IMR-90 (cell line): ENCODE results near the gene TTLL8. TPM values are rescaled to one million over a fixed set of nuclear protein-coding genes. Genes with fewer than 3 reads are reported as not detected.

Source experiments
- ATAC-seq: fragments of 200-7000 bp; cut with Tn5 transposase; 2 replicates; pipeline ENCODE4 v1.9.1; 2020; ENCODE audit warnings: low read depth, mild to moderate bottlenecking, moderate library complexity
- BruUV-seq: library from RNA; stranded (reverse); fragments of 400-500 nt; replicated peaks from 2 replicates; lab custom pipeline; 2021; lab: Mats Ljungman, UMichigan
- CTCF ChIA-PET: fragments of 300-600 bp; formaldehyde crosslinking; extraction: SDS; loops from one replicate; lab custom pipeline; 2021; ENCODE audit warnings: antibody characterized with exemption; lab: Yijun Ruan, JAX
- POLR2A ChIA-PET: fragments of 300-600 bp; sonication (Branson Sonifier 250); formaldehyde crosslinking; loops from one replicate; lab custom pipeline; 2022; ENCODE audit warnings: antibody characterized with exemption; ENCODE audit not compliant: unreplicated experiment; lab: Charles Lee
- DNase-seq: peaks from one replicate; pipeline ENCODE4 v3.0.0; 2013
- H2AFZ ChIP-seq: replicated peaks from 2 replicates; pipeline ENCODE3; 2013; ENCODE audit warnings: low read length, mild to moderate bottlenecking; ENCODE audit not compliant: poor library complexity
- H2AK5ac ChIP-seq: 2 replicates; pipeline ENCODE4 v1.6.1; 2013; ENCODE audit warnings: low read depth, low read length, inconsistent platforms
- H2AK9ac ChIP-seq: replicated peaks from 2 replicates; pipeline ENCODE3; 2013; ENCODE audit warnings: mild to moderate bottlenecking, low read depth, low read length, moderate library complexity; ENCODE audit not compliant: poor library complexity
- H2BK120ac ChIP-seq: 2 replicates; pipeline ENCODE4 v1.6.1; 2013; ENCODE audit warnings: low read depth, low read length, inconsistent platforms
- H2BK15ac ChIP-seq: 3 replicates; pipeline ENCODE4 v1.6.1; 2013; ENCODE audit warnings: low read depth, low read length, inconsistent platforms
- H2BK20ac ChIP-seq: 2 replicates; pipeline ENCODE4 v1.6.1; 2013; ENCODE audit warnings: low read depth, mild to moderate bottlenecking, inconsistent platforms, low read length, moderate library complexity
- H2BK5ac ChIP-seq: 2 replicates; pipeline ENCODE4 v1.6.1; 2013; ENCODE audit warnings: mild to moderate bottlenecking, low read depth, low read length, inconsistent platforms; ENCODE audit not compliant: poor library complexity, severe bottlenecking
- H3K14ac ChIP-seq: replicated peaks from 2 replicates; pipeline ENCODE4 v1.6.1; 2013; ENCODE audit warnings: low read depth, low read length, inconsistent platforms
- H3K18ac ChIP-seq: 2 replicates; pipeline ENCODE4 v1.6.1; 2013; ENCODE audit warnings: low read depth, low read length, control low read depth
- H3K23ac ChIP-seq: 2 replicates; pipeline ENCODE4 v1.6.1; 2013; ENCODE audit warnings: low read depth, low read length, inconsistent platforms
- H3K27ac ChIP-seq: 2 replicates; pipeline ENCODE4 v1.5.1; 2013; ENCODE audit warnings: mild to moderate bottlenecking, control low read depth, low read length; ENCODE audit not compliant: insufficient read depth
- H3K27me3 ChIP-seq: 2 replicates; pipeline ENCODE4 v1.6.1; 2013; ENCODE audit warnings: low read length; ENCODE audit not compliant: control insufficient read depth, insufficient read depth
- H3K36me3 ChIP-seq: 2 replicates; pipeline ENCODE4 v1.6.1; 2013; ENCODE audit warnings: low read length, mixed read lengths; ENCODE audit not compliant: control insufficient read depth, insufficient read depth
- H3K4ac ChIP-seq: 2 replicates; pipeline ENCODE4 v1.6.1; 2013; ENCODE audit warnings: low read depth, low read length, inconsistent platforms
- H3K4me1 ChIP-seq: 2 replicates; pipeline ENCODE4 v1.6.1; 2013; ENCODE audit warnings: low read length, mixed read lengths; ENCODE audit not compliant: control insufficient read depth, insufficient read depth
- H3K4me2 ChIP-seq: 2 replicates; pipeline ENCODE4 v1.6.1; 2013; ENCODE audit warnings: low read depth, mild to moderate bottlenecking, control low read depth, low read length, moderate library complexity
- H3K4me3 ChIP-seq: 2 replicates; pipeline ENCODE4 v1.5.1; 2013; ENCODE audit warnings: low read depth, mild to moderate bottlenecking, control low read depth, low read length, moderate library complexity; ENCODE audit not compliant: insufficient read depth
- H3K56ac ChIP-seq: 2 replicates; pipeline ENCODE4 v1.6.1; 2013; ENCODE audit warnings: low read length, inconsistent platforms; ENCODE audit not compliant: insufficient read depth; ENCODE audit errors: extremely low read depth
- H3K79me1 ChIP-seq, 2 experiments: 2 replicates each; pipeline ENCODE4 v1.6.1; 2013; ENCODE audit warnings: low read length in 2 of 2, inconsistent platforms in 1 of 2, low read depth in 1 of 2
- H3K9ac ChIP-seq: 2 replicates; pipeline ENCODE4 v1.6.1; 2013; ENCODE audit warnings: low read depth, low read length, control low read depth
- H3K9me1 ChIP-seq: 2 replicates; pipeline ENCODE4 v1.6.1; 2013; ENCODE audit warnings: low read length, inconsistent platforms; ENCODE audit not compliant: insufficient read depth
- H3K9me3 ChIP-seq: 2 replicates; pipeline ENCODE4 v1.6.1; 2013; ENCODE audit warnings: low read length; ENCODE audit not compliant: control insufficient read depth, insufficient read depth
- H4K20me1 ChIP-seq: 2 replicates; pipeline ENCODE4 v1.6.1; 2013; ENCODE audit warnings: low read length, inconsistent platforms; ENCODE audit not compliant: insufficient read depth
- H4K5ac ChIP-seq: 2 replicates; pipeline ENCODE4 v1.6.1; 2013; ENCODE audit warnings: mild to moderate bottlenecking, low read depth, low read length, control low read depth
- H4K8ac ChIP-seq, 2 experiments: 2 replicates each; pipeline ENCODE4 v1.6.1; 2013; ENCODE audit warnings: low read depth in 2 of 2, low read length in 2 of 2, control low read depth in 1 of 2, inconsistent platforms in 1 of 2
- H4K91ac ChIP-seq: 2 replicates; pipeline ENCODE4 v1.6.1; 2013; ENCODE audit warnings: low read depth, low read length, inconsistent platforms; ENCODE audit not compliant: insufficient read depth
- MAFK ChIP-seq: IDR thresholded peaks from 2 replicates; pipeline ENCODE4 v1.6.1; 2012; ENCODE audit warnings: low read depth, low read length, improper control_type of control experiment
- MAZ ChIP-seq: IDR thresholded peaks from 2 replicates; pipeline ENCODE4 v1.6.1; 2012; ENCODE audit warnings: low read depth, mild to moderate bottlenecking, low read length, improper control_type of control experiment, moderate library complexity, borderline replicate concordance
- NFE2L2 ChIP-seq: fragments of 150-350 bp; IDR thresholded peaks from 2 replicates; pipeline ENCODE4 v1.6.1; 2016; ENCODE audit warnings: low read depth, mild to moderate bottlenecking, low read length
- RCOR1 ChIP-seq: IDR thresholded peaks from 2 replicates; pipeline ENCODE4 v1.6.1; 2012; ENCODE audit warnings: mild to moderate bottlenecking, low read length, improper control_type of control experiment; ENCODE audit not compliant: insufficient replicate concordance
- USF2 ChIP-seq: fragments of 150-350 bp; IDR thresholded peaks from 2 replicates; pipeline ENCODE4 v1.6.1; 2017; ENCODE audit warnings: mild to moderate bottlenecking, antibody characterized with exemption, low read length, low read depth
- WGBS, 2 experiments: methylation state at CpG; one replicate each; pipeline versions ENCODE4 v1.1.5 to v1.1.7; 2013; ENCODE audit warnings: missing lambda C conversion rate in 2 of 2; ENCODE audit not compliant: insufficient read length in 1 of 2; ENCODE audit errors: extremely low coverage in 2 of 2; 5-methylcytosine and 5-hydroxymethylcytosine counted together
- dilution Hi-C: fragments of 300-500 bp; cut with HindIII; formaldehyde crosslinking; loops from one replicate; pipeline ENCODE4 v1.14.3; 2018; ENCODE audit warnings: low sequenced_read_pairs; ENCODE audit not compliant: unreplicated experiment
- in situ Hi-C: fragments of 300-500 bp; cut with MboI; formaldehyde crosslinking; loops from 3 replicates; pipeline ENCODE4 v1.14.3; 2019; ENCODE audit warnings: low sequenced_read_pairs, inconsistent platforms, mixed read lengths
- intact Hi-C: fragments of 100-400 bp; cut with micrococcal nuclease; formaldehyde crosslinking; loops from 2 replicates; pipeline ENCODE4 v1.10.0; 2022
- polyA plus RNA-seq, 3 experiments: library from polyadenylated mRNA; depleted of rRNA; stranded (reverse); fragments of >200 nt; gene quantifications; 2 replicates each; pipeline ENCODE4 v1.2.3, GENCODE V29; 2012; ENCODE audit warnings: low replicate concordance in 1 of 3
- total RNA-seq: library from RNA; depleted of rRNA; stranded (reverse); fragments of >200 nt; gene quantifications from 2 replicates; pipeline ENCODE4 v1.2.3, GENCODE V29; 2012
- TF ChIP-seq, protein P1 (sequence below): conservative IDR thresholded peaks from 2 replicates; pipeline ENCODE4 v1.5.1; 2012; ENCODE audit warnings: mild to moderate bottlenecking, low read depth, low read length, improper control_type of control experiment
- TF ChIP-seq, protein P2 (sequence below): fragments of 150-350 bp; IDR thresholded peaks from 2 replicates; pipeline ENCODE4 v1.6.1; 2016; ENCODE audit warnings: low read depth, mild to moderate bottlenecking, low read length, moderate library complexity, borderline replicate concordance

Gene TTLL8
- total and polyA plus RNA-seq, 2 of the 4 experiments (the other 2 are of a cell fraction) = not detected

- H4K91ac ChIP-seq = no peak overlapping the region
- POLR2A ChIA-PET = no interaction called here
- H3K27me3 ChIP-seq = no peaks in the 10 kb centered on the region
Measured at GRCh38 chr22:49991907-49992533, 66.1 kb downstream of the TTLL8 start.

More at GRCh38 chr22:49991907-49992533, 66.1 kb downstream of the TTLL8 start:
- no peak overlapping the region for H3K4ac ChIP-seq
- no peak overlapping the region for H2AK5ac ChIP-seq
- no TSS peak for BruUV-seq
- TF ChIP-seq USF2 (no peak), RCOR1 (no peak), MAZ (no peak), MAFK (no peak), NFE2L2 (no peak)
- TF ChIP-seq, protein P1, sequence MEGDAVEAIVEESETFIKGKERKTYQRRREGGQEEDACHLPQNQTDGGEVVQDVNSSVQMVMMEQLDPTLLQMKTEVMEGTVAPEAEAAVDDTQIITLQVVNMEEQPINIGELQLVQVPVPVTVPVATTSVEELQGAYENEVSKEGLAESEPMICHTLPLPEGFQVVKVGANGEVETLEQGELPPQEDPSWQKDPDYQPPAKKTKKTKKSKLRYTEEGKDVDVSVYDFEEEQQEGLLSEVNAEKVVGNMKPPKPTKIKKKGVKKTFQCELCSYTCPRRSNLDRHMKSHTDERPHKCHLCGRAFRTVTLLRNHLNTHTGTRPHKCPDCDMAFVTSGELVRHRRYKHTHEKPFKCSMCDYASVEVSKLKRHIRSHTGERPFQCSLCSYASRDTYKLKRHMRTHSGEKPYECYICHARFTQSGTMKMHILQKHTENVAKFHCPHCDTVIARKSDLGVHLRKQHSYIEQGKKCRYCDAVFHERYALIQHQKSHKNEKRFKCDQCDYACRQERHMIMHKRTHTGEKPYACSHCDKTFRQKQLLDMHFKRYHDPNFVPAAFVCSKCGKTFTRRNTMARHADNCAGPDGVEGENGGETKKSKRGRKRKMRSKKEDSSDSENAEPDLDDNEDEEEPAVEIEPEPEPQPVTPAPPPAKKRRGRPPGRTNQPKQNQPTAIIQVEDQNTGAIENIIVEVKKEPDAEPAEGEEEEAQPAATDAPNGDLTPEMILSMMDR = no peak
- TF ChIP-seq, protein P2, sequence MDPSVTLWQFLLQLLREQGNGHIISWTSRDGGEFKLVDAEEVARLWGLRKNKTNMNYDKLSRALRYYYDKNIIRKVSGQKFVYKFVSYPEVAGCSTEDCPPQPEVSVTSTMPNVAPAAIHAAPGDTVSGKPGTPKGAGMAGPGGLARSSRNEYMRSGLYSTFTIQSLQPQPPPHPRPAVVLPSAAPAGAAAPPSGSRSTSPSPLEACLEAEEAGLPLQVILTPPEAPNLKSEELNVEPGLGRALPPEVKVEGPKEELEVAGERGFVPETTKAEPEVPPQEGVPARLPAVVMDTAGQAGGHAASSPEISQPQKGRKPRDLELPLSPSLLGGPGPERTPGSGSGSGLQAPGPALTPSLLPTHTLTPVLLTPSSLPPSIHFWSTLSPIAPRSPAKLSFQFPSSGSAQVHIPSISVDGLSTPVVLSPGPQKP = no peak
- no peaks in the 10 kb centered on the region for H3K4me1 ChIP-seq
- H3K18ac ChIP-seq = no peak overlapping the region
- no peak overlapping the region for H2BK120ac ChIP-seq
- H2AFZ ChIP-seq = no peak overlapping the region
- H2BK20ac ChIP-seq = no peak overlapping the region
- CTCF ChIA-PET = interaction anchor here (1.3 kb wide), 1 partner anchor 13 kb away, joined by 4 read pairs; no protein-coding TSS in a partner anchor
- H3K27ac ChIP-seq = no peak overlapping the region
- WGBS, 2 experiments = 89% methylated on average over 3 of the region's 7 CpGs; no CpG with 5 or more reads in 1 of the 2 experiments
- dilution Hi-C loops = no loop called here
- no peak overlapping the region for H2BK15ac ChIP-seq
- H2BK5ac ChIP-seq = no peak overlapping the region
- H3K9me3 ChIP-seq = peaks cover 14% of the 10 kb centered on the region
- H3K14ac ChIP-seq = no peak overlapping the region
- no peak overlapping the region for H4K8ac ChIP-seq
- intact Hi-C loops = no loop called here
- no peak overlapping the region for H3K4me2 ChIP-seq
- no peak overlapping the region for H4K5ac ChIP-seq
- H3K79me1 ChIP-seq = no peaks in the 10 kb centered on the region
- in situ Hi-C loops = no loop called here
- DNase-seq = no peak
- H3K23ac ChIP-seq = no peak overlapping the region
- H3K9me1 ChIP-seq = no peaks in the 10 kb centered on the region
- no peaks in the 10 kb centered on the region for H3K36me3 ChIP-seq
- no peak overlapping the region for H3K4me3 ChIP-seq
- no peaks in the 10 kb centered on the region for H4K20me1 ChIP-seq
- no peak for ATAC-seq
- no peak overlapping the region for H2AK9ac ChIP-seq
- no peak overlapping the region for H3K56ac ChIP-seq
- no peak overlapping the region for H3K9ac ChIP-seq
